ENCODE data around the gene ROR2.
"Not testable (repeated sequence)": the region's sequence is repeated elsewhere in the genome, so short reads cannot be mapped to it uniquely, and the experiment has no call there.

The ROR2 gene

DNA sequence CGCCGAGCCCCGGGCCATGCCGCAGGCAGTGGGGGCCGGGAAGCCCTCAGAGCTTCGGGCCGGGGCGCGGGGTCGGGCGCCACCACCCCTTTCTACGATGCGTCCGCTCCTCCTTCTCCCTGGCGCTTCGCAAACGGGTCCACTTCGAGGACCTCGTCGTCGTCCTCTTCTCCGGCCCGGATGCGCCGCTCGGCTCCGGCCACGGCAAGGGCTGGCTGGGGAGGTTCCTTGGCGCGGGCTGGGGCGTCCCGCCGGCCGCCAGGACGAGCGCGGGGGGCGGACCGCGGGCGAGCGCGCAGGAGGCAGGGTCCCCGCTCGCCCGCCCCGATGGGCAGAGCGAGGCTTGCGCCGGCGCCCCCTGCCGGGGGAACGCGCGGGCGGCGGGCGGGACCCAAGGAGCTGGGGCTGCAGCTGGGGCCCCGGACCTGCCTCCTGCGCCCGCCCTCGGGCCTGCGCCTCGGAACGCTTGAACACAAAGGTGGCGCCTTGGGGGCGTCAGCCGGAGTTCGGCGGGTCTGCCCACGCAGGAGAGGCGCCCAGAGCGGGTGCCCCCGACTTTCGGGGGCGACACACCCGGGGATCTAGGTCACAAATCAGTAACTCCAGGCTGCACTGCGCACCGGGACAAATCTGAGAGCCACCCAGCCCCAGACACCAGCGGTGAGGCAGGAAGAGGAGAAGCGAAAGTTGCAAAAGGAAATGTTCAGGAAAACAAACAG, at the start of gene ROR2:
Gene ROR2 (minus strand): TSS at position 283 of the 719 bp plus-strand sequence.
- DNase-seq = peak; percentile 57

DNA sequence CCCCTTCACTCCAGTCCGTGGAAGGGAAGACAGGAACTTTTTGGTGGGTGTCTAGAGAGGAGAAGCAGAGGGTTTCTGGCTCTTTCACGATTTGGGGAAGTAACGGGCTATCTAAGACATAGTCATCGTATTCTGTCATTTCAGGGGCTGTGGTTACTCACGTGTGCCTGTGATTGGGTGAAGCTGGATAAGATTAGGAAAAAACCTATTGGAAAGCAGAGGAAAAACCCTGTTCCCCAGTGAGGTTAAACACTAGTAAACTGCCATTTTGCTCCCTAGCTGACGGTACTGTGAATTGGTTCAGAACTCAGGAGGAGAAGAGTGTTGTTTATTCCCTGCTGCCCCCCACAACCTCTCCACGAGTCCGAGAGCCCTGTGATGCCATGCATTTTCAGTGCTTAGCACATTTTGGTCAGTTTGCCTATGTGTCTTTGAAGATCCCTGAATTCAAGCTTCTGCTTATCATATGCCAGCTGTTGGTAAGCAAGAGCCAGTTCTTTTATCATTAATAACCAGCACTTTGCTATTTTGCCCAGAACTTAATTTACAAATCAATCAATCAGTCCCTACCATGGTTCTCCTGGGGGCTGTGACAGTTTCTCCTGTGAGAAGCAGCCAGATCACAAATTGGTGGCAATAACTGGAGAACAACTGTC, 45.1 kb upstream of the ROR2 start:
- DNase-seq = no peak

DNA sequence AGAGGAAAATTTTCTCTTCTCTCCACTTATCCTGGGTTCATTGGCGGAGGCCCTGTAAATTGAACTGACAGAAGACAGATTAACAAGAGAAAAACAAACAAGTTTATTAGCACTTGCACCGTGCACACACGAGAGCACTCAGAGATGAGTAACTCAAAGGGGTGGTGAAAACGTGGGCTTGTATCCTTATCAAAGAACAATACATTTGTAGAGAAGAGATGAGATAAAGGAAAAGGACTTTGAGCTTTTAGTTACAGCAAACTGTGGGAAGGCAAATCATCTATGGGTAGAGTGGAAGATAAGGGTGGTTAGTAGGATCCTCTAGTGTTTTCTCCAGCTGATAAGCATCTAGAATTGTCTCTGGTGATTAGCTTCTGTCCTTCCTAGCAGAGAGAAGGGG, 44.4 kb upstream of the ROR2 start:
- DNase-seq = no peak

DNA sequence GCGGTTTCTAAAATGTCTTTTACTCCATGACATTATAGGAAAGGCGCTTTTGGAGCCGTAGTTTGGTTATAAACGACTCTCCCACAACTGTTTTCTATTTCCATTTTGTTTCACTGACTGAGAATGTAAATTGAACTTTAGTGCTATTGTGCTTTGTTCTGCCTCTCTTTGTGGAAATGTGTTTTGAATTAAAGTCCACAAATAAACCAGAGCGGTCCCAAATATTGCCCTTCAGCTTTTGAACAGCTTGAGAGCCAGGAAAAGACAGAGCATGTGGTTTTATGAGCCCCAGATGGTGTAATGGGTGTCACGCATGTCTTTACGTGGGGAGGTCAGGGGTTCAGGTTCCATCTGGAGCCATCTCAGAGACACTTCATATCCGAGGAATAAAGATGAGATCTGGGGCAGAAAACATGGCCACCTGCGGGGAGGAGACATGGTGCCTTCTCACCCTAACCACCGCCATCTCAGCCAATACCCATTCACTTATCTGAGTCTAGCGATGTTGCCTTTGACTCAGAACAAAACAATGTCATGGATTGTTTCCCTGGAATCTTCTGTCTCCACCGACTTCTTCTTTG, 42.5 kb upstream of the ROR2 start:
- DNase-seq = no peak

DNA sequence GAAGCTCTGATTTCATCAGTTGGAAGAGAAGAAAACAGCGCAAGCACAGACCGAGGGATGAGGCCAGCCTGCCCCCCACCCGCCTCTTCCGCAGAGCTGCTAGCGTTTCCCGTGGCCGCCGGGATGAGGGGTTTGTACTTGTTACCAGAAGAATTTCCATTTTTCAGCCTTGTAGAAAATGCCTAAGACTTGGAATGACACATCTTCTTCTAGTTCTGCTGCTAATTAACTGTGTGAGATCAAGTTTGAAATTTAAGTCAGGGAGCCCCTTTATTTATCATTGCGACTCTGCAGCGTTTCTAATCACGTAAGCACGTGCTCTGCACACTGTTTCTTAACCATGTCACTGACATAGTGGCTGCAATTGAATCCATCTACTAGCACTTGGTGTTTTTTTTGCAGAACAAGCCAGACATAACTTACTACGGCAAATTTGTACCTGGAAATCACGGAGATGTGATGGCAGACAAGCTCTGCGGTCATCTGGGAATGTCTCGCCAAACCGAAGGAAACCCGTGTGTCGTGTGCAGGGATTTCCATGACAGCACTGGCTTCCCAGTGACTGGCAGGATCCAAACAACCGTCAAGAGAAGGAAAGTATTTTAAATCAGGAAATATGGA, 41.8 kb upstream of the ROR2 start:
- DNase-seq = no peak

DNA sequence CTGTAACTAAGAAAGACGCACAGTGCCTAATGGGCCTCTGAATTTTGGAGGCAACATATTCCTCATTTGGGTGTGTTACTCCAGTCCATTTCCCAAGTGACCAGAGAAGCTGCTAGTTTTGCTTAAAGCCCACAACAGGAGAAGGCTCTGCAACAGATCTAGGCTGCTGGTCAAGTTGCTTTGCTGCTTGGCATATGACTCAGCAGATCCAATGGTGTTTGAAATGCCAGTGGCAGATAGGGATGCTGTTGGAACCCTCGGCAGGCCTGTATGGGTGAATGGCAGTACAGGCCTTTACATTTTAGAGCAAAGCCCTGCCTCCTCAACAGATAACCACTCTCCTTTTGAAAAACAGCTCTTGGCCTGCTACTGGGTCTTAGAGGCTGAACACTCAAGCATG, 36.2 kb upstream of the ROR2 start:
- no peak for DNase-seq

DNA sequence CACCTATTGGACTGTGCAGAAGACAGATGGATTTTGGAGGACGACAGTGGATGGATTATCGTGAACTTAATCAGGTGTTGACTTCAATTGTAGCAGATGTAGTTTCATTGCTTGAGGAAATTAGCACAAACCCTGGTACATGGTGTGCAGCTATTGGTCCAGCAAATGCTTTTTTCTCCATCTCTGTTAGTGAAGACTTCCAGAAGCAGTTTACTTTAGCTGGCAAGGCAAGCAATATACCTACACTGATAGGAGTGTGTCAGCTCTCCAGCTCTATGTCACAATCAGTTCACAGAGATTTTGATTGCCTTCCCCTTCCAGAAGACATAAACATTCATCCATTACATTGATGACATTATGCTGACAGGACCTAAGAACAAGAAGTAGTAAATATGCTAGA, 35.7 kb upstream of the ROR2 start:
- DNase-seq = no peak

DNA sequence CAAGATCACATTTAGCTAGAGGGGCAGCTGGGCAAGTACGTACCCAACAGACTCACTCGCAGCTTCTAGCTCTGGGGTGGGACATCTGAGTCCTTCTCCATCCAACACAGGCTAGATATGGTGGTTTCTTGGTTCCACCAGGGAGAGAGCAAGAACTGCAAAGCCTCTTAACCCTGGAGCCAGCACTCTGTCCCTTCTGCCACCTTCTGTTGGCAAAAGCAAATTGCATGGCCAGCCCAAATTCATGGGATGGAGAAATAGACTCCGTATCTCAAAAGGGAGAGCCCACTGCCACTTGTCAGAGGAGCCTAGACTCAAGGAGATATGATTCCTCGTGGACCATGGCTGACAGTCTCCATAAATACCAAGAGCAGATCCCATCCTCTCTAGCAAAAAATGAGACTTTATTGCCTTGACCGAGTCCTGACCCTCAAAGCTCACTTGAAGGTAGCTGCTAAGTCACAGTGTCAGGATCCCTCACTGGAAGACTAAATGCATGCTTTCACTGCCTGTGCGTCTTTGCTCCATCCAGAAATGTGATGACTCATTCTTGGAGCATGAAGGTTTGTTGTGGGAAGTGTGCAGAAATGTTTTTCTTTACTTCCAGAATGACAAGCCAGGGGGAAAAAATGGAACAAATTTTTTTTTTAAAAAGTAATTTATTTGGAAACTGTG, 28.8 kb upstream of the ROR2 start:
- no peak for DNase-seq

DNA sequence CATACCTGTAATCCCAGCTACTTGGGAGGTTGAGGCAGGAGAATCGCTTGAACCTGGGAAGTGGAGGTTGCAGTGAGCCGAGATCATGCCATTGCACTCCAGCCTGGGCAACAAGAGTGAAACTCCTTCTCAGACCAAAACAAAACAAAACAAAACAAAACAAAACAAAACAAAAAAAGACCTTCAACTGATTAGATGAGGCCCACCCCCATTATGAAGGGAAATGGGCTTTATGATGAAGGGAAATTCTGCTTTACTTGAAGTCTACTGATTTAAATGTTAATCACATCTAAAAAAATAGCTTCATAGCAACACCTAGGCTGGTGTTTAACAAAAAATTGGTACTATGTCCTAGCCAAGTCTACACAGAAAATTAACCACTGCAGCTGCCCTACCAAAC, 25.2 kb upstream of the ROR2 start:
- not testable (repeated sequence) for DNase-seq

DNA sequence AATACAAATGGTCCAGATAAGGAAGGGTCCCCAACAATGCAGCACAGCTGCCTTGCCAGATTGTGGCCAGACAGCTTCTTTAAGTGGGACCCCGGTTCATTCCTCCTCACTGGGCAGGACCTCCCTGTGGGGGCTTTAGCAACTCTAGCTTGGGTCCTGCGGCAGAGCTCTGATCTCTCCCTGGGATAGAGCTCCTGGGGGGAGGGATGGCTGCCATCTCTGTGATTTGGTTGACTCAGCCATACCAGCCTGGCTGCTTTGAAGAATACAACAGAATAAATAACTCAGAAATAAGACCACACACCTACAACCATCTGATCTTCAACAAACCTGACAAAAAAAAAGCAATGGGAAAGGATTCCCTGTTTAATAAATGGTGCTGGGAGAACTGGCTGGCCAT, 22.7 kb upstream of the ROR2 start:
- no peak for DNase-seq

DNA sequence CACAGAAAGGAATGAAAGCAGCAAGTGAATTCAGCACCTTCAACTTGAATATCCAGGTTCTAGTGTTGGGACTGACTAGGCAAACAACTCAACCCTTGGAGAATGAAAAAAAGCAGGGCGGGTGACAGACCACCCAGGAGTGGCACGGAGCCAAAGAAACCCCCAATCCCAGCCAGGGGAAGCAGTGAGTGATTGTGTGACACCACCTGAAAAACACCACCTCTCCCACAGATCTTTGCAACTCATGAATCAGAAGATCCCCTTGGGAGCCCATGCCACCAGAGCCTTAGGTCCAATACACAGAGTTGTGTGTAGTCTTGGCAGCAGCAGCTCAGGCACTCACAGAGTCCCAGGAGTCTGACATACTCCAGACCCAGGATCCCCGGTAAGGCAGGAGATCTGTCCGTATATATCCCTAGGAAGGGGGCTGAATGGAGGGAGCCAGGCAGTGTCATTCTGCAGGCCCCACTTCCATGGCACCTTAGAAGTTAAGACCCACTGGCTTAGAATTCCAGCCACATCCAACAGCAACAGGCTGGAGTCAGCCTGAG, 22.1 kb upstream of the ROR2 start:
- no peak for DNase-seq

DNA sequence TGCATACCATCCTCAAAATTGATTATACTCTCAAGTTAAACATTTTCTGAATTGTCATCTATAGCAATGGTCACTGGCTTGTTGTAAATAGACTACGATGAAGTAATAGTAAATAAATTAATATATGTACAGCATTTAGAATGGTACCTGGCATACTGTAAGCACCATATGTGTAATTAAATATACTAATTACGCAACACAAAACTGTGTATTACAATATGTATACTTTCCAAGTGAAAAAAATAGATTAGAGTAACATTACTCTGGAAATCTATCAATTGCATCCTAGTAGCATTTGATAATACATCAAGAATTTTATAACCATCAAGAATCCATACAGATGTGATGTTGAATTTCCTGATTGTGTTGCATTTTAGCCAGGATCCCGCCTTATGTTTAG, 17.2 kb upstream of the ROR2 start:
- no peak for DNase-seq

DNA sequence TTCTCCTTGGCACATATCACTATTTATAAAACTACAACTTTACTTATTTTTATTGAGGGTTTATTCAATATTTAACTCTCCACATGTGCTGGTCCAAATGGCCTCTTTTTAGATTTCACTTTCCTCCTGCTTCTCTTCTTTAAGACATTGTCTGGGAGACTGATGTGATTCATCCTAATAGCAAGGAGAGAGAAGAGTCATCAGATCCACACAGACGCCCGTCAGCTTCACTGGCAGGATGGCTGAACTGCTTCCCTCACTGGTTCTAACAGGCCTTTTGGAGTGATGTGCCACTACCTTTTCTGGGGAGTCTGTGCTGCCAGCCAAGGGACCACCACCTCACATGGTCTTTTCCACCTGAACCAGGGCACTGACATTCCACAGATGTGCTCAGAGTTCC, 16.5 kb upstream of the ROR2 start:
- no peak for DNase-seq

DNA sequence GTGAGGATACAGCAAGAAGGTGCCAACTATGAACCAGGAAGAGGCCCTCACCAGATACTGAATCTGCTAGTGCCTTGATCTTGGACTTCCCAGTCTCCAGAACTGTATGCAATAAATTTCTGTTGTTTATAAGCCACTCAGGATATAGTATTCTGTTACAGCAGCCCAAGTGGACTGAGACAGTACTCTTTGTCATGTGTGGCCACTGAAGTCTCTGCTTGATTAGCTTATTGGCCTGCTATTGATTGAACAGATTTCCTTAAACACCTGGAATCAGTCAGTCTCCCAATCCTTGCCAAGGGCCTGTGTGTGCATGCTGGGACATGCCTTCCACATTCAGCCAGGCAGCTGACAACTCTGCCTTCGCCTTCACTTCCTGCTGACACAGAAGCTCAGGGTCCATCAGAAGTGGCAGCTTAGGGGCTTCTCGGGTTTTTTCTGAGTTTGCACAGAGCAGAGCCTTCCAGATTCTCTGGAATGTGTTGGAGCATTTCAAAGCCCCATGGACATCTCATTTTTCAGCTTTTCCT, 13.7 kb upstream of the ROR2 start:
- DNase-seq = no peak

DNA sequence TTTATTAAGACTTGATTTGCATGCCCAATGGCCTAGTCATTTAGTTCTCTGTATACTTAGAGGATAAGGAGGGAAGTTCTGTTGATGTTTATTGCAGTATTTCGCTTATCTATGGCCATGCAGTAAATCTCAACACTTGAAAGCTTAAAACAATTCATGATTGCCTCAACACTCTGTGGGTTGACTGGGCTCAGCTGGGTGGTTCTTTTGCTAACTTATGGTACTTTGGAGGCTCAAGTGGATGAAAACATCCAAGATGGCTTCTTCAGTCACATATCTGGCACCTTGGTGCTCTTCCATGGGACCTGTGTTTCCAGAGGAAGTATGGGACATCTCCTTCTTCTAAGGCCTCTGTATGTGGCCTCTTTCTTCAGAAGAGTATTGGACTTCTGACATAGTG, 10.3 kb upstream of the ROR2 start:
- DNase-seq = no peak

DNA sequence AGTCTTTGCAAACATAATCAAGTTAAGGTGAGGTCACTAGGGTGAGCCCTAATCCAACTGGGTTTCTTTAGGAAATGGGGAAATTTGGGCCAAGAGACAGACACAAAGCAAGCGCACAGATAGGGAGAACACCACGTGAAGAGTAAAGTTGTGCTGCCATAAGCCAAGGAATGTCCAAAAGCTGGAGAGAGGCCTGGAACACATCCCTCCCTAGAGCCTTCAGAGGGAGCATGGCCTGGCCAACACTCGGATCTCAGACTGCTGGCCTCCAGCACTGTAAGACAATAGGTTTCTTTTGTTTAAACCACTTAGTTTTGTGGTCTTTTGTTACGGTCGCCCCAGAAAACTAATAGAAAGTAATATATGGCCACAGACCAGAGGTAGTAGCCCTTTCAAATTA, 8.1 kb upstream of the ROR2 start:
- no peak for DNase-seq

DNA sequence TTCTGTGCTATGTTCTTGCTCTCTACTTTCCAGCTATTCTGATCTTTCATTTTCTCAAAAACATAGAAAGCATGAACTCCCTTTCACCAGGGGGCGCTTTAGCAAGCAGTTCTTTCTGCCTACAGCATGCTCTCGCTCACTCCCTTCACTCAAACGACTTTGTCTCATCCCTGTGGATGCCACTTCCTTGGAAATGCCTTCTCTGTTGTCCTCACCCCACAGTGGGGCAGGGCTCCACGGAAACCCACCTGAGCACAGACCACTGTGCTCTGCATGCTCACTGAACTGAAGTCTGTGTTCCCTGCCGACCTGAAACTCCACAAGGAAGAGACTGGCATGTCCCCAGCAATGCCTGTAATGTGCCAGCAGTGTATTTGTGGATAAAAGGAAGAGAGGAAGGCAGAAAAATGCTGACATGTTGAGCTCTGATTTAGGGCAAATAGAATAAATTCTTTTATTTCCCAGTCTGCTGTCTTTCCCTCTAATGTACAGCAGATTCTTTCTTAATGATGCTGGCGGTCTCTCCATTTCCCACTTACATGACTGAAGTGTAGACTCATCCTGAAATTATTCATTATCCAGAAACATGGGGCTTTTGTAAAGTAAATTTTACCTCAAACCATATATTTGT, 4.9 kb upstream of the ROR2 start:
- DNase-seq = peak; percentile 32

DNA sequence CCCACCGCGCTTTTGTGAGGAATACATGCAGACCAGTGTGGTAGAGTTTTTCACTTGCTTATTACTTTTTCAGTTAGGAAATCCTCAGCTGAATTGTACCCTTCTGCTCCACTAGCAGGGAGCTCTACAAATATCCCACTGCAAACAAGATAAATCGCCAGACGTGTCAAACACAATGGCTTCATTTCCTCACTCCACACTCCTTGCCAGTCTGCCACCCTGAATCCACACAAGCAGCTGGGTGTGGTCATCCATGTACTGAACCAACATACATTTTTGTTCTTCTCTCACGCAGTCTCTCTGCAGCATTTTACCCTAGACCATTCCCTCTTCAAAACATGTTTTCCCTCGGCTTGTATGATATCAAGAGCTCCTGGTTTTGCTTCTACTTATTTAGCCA, 3.7 kb upstream of the ROR2 start:
- no peak for DNase-seq

DNA sequence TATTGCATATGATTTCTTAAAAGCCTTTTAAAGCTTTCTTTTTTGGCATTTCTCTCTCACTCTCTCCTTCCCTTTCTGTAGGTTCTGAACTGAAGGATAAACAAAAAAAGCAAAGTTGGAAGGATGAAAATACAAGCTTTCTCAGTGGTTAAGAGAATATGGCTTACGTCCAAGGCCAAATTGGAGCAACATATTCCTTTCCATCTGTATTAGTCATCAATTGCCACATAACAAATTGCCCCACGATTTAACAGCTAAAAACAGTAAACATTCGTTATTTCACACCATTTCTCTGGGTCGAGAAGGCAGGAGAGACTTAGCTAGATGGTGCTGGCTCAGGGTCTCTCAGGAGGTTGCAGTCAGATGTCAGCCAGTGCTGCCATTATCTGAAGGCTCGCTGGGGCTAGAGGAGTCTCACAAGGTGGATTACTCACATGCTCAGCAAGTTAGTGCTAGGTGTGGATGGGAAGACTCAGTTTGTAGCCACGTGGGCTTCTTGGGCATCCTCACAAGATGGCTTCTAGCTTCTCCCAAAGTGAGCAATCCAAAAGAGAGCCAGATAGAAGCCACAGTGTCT, 2.0 kb upstream of the ROR2 start:
- DNase-seq = no peak

DNA sequence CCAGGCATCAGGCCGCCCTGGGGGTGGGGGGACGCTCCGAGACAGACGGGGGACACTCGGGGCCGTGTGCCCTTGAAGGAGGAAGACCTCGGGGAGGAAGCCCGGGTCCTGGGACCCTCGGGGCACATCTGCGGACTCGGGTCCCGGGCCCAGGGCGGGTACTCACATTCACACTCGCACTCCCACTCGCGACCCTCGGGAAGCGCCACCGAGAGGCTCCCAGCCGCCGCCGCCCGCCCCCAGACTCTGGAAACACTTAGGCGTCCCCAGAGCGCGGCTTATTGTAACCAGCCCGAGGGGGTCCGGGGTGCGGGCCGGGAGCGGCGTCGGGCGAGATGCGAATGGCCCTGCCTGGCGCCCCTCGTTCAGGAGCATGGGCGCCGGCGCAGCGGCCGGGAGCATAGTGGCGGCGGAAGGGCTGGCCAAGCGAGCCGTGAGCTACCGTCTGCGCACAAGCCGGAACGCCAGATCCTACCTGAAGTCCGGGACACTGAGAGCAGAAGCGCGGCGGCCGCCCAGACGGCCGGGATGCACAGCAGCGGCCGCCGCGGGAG, 559 bp downstream of the ROR2 start:
- no peak for DNase-seq

DNA sequence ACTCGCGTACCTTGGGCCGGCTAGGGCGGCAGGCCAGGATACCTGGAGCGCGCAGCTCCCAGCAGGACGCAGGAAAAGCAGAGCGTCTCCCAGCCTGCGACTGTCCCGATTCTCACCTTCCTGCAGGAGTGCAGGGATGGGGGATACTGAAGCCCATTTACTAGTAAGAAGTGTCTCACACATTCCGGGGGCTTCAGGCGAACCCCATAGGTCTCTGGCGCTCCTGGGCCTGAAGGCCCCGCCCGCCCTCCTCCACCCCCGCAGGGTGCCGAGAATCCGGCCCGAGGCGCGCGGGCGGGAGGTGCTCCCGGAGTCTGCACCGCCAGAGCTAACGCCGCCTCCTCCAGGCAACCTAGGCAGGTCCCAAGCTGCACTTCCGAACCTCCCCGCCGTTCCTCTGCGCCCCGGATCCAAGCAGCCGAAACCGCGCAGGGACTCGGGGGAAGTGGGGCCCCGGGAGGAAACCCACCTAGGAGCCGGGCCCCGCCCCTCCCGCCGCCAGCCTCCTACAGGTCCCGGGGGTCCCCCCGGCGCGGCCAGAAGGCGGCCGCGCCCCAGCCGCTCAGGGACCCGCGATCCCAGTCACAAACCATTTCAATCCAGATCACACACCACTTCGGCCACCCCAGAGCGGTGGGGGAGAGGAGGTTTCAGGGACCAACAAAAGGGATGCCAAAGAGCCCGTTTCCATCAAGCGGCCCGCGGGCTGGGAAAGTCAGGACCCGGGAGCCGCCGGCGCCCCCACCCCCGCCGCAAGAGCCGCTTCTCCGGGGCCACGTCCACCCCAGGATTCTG, 1.2 kb downstream of the ROR2 start:
- DNase-seq = peak; percentile 22

All from activated CD4-positive, alpha-beta T cell treated with anti-CD3 and anti-CD28 coated beads, Interleukin-2, amount 50 U/mL, for 16 hours (primary cell).